Thymus (tissue), 11 donors: ENCODE measurements around the gene NFIC. TPM values are rescaled to one million over a fixed set of nuclear protein-coding genes. Genes with fewer than 3 reads are reported as not detected.

ENCODE experiments used
- DNase-seq, 9 donors: peaks; one replicate each; pipeline ENCODE4 v3.0.0-alpha.2; 2013; ENCODE audit warnings: low spot score in 9 of 9, low read depth in 6 of 9, missing footprints in 1 of 9
- H3K27ac ChIP-seq, 2 donors: one replicate each; pipeline ENCODE4 v1.5.1; 2013; ENCODE audit warnings: control low read depth in 1 of 2, low read depth in 1 of 2, low read length in 1 of 2, mild to moderate bottlenecking in 1 of 2, moderate library complexity in 1 of 2
- H3K27me3 ChIP-seq, 2 donors: one replicate each; pipeline ENCODE4 v1.5.1; 2013; ENCODE audit warnings: low read length in 1 of 2; ENCODE audit not compliant: control insufficient read depth in 2 of 2, insufficient read depth in 1 of 2
- H3K36me3 ChIP-seq, 2 donors: one replicate each; pipeline ENCODE4 v1.5.1; 2013; ENCODE audit warnings: low read length in 1 of 2, mild to moderate bottlenecking in 1 of 2, moderate library complexity in 1 of 2; ENCODE audit not compliant: control insufficient read depth in 2 of 2, insufficient read depth in 2 of 2
- H3K4me1 ChIP-seq, 2 donors: one replicate each; pipeline ENCODE4 v1.5.1; 2013; ENCODE audit warnings: low read length in 2 of 2; ENCODE audit not compliant: control insufficient read depth in 2 of 2, insufficient read depth in 2 of 2
- H3K4me3 ChIP-seq, 2 donors: one replicate each; pipeline ENCODE4 v1.5.1; 2013; ENCODE audit warnings: low read length in 2 of 2, control low read depth in 1 of 2, mild to moderate bottlenecking in 1 of 2
- H3K9me3 ChIP-seq, 2 donors: one replicate each; pipeline ENCODE4 v1.5.1; 2013; ENCODE audit warnings: low read length in 1 of 2, mild to moderate bottlenecking in 1 of 2; ENCODE audit not compliant: control insufficient read depth in 2 of 2, insufficient read depth in 1 of 2
- WGBS: extraction: QIAGEN DNeasy Blood & Tissue Kit; methylation state at CpG from one replicate; pipeline ENCODE4 v1.1.7; 2013; 5-methylcytosine and 5-hydroxymethylcytosine counted together
- polyA plus RNA-seq: library from polyadenylated mRNA; stranded (reverse); fragments of 200-250 nt; gene quantifications from one replicate; pipeline ENCODE4 v1.2.3, GENCODE V29; 2013
- total RNA-seq: library from RNA; stranded (reverse); fragments of 120-200 nt; gene quantifications from one replicate; pipeline ENCODE4 v1.2.4, GENCODE V29; 2013
- donor health status: healthy.

The NFIC gene
- total and polyA plus RNA-seq, 2 donors, result 2.1 to 17.0 TPM

- Histone ChIP-seq H3K27me3 (peaks cover 0 to 15% of the 10 kb centered on the region in 2 donors), H3K36me3 (no peaks in the 10 kb centered on the region), H3K4me3 (peak overlapping the region; percentile 41 to 50), H3K4me1 (peaks cover 3 to 20% of the 10 kb centered on the region in 2 donors), H3K9me3 (peaks cover 0 to 16% of the 10 kb centered on the region in 2 donors), H3K27ac (peak overlapping the region; percentile 64 to 77)
- peak in 6 of 9 donors; percentile 55 to 86 (median 73) for DNase-seq
- WGBS, result 10% methylated on average over 7 of the region's 7 CpGs
Measured at GRCh38 chr19:3479177-3479833, 112.9 kb downstream of the NFIC start.

DNA sequence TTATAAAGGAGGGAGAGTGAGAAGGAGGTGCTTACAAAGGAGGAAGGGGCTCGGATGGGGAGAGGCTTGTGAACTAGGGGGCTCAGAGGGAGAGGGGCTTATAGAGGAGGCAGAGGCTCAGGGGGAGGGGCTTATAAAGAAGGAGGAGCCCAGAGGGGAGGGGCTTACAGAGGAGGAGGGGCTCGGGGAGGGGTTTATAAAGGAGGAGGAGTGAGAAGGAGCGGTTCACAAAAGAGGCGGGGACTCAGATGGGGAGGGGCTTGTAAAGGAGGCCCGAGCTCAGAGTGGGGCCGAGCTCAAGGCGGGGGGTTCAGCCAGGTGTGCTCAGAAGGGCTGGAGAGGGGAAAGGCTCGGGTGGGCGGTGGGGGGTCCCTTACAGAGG is 113.4 kb downstream of the NFIC start:
- peak in 2 of 9 donors; percentile 36 to 62 for DNase-seq
- Histone ChIP-seq H3K36me3 (no peaks in the 10 kb centered on the region), H3K27me3 (peaks cover 0 to 15% of the 10 kb centered on the region in 2 donors), H3K9me3 (peaks cover 0 to 16% of the 10 kb centered on the region in 2 donors), H3K4me1 (peaks cover 3 to 20% of the 10 kb centered on the region in 2 donors), H3K27ac (no peak overlapping the region), H3K4me3 (no peak overlapping the region)
- WGBS, result 62% methylated on average over 9 of the region's 9 CpGs

DNA sequence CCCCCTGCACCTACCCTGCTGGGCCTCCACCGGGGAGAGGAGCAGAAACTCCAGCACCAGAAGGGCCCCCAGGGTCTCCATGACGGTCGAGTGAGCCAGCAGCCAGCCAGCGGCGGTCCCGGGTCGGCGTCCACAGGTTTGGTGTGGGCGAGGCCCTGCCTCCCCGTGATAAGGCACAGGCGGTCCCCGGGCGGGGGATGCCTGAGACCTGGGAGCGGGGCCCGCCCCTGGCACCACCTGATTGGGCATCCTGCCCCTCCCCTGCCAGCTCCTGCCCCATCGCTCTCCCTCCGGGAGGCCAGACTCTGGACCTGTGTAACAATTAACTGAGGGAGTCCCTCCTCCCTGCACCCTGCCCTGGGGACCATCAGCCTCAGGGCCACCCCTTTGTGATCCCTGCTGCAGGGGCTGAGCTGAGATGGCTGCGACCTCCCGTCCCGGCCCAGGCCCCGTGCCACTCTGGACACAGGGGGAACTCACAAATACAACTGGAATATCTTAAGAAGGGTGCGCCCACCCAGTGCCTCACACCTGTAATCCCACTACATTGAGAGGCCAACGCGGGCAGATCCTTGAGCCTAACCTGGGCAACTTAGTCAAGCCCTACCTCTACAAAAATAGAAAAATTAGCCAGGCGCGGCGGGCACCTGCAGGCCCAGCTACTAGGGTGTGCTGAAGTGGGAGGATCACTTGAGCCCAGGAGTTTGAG is 114.2 kb downstream of the NFIC start, which contains the start of gene SMIM24:
Gene SMIM24, minus strand, starts transcription at position 143 of the 709 bp plus-strand sequence. Its CDS starts 62 bp downstream, at position 81.
- H3K4me1 ChIP-seq, result peaks cover 3 to 20% of the 10 kb centered on the region in 2 donors

DNA sequence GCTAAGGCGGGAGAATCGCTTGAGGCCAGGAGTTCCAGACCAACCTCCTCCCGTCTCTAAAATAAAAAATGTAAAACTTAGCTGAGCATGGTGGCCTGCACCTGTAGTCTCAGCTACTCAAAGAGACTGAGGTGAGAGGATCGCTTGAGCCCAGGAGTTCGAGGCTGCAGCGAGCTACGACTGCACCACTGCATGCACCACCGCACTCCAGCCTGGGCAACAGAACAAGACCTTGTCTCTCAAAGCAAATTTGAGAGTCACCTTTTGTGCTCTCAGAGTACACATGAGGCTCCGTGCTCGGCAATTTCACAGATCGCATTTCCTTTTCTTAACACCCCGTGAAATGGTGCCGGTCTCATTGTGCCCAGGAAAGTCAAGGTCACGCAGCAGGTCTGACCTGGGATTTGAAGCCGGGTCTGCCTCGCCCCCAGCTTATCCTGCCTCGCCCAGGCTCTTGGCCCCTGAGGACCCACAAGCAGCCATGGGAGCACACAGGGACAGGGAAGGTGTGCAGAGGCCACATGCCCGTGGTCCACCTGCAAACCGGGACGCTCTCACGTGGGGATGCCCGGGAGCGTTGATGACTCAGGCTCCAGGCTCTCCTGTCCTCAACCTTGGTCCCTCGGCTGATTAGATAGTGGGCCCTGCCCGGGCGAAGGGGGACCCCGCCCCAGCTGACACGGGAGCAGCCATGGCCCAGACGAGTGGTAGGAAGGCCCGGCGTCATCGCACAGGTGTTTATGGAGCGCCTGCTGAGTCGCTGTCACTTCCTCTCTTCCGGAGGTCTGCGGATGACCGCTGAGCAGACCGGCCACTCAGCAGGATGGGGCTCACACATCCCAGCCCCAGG is 115.1 kb downstream of the NFIC start:
- no peak overlapping the region for H3K27ac ChIP-seq

More for the DNA sequence above, 114.2 kb downstream of the NFIC start, which contains the start of gene SMIM24:
- no peaks in the 10 kb centered on the region for H3K36me3 ChIP-seq
- WGBS, result 84% methylated on average over 27 of the region's 27 CpGs
- peaks cover 0 to 15% of the 10 kb centered on the region in 2 donors for H3K27me3 ChIP-seq
- H3K9me3 ChIP-seq, result peaks cover 0 to 16% of the 10 kb centered on the region in 2 donors
- peak within 1 kb of the TSS in 1 of 2 donors; percentile 50 for H3K4me3 ChIP-seq
- DNase-seq, result no peak
- peak within 1 kb of the TSS in 1 of 2 donors; percentile 36 for H3K27ac ChIP-seq

GRCh38 chr19:3482507-3483225 is 116.3 kb downstream of the NFIC start:
- no peak overlapping the region for H3K4me3 ChIP-seq
- WGBS, result 96% methylated on average over 49 of the region's 49 CpGs
- H3K9me3 ChIP-seq, result peaks cover 0 to 16% of the 10 kb centered on the region in 2 donors
- H3K4me1 ChIP-seq, result peaks cover 3 to 20% of the 10 kb centered on the region in 2 donors
- no peaks in the 10 kb centered on the region for H3K36me3 ChIP-seq
- no peak for DNase-seq
- H3K27me3 ChIP-seq, result peaks cover 0 to 15% of the 10 kb centered on the region in 2 donors
- no peak overlapping the region for H3K27ac ChIP-seq

More for the DNA sequence above, 115.1 kb downstream of the NFIC start:
- no peak for DNase-seq
- Histone ChIP-seq H3K9me3 (peaks cover 0 to 16% of the 10 kb centered on the region in 2 donors), H3K4me3 (no peak overlapping the region), H3K27me3 (peaks cover 0 to 15% of the 10 kb centered on the region in 2 donors), H3K36me3 (no peaks in the 10 kb centered on the region), H3K4me1 (peaks cover 3 to 20% of the 10 kb centered on the region in 2 donors)
- WGBS, result 92% methylated on average over 38 of the region's 38 CpGs

DNA sequence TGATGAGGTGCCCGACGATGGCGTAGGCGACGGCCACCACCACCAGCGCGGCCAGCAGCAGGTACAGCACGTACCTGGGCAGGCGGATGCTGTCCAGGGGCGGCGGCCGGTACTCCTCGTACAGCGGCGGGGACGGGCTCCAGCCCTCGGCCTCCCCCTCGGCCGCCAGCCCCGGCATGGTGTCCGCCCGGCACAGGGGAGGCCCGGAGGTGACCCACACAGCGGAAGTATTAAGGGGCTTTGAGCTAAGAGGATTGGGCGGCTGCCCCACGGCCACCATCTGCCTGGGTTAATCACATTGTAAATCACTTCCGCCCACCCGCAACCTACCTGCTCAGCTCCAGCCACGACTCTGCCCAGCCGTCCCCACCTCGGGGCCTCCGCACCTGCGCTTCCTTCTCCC is 116.8 kb downstream of the NFIC start, which contains the start of gene SMIM44:
Gene SMIM44, minus strand, starts transcription at position 216 of the 403 bp plus-strand sequence. Its CDS starts 38 bp downstream, at position 178.
- DNase-seq, result no peak
- H3K27me3 ChIP-seq, result peaks cover 0 to 15% of the 10 kb centered on the region in 2 donors
- WGBS, result 95% methylated on average over 33 of the region's 33 CpGs

GRCh38 chr19:3491396-3492119 is 125.2 kb downstream of the NFIC start:
- 98% methylated on average over 55 of the region's 55 CpGs for WGBS
- Histone ChIP-seq H3K36me3 (peaks cover 26 to 46% of the 10 kb centered on the region in 2 donors), H3K9me3 (no peaks in the 10 kb centered on the region), H3K4me3 (no peak overlapping the region), H3K27me3 (no peaks in the 10 kb centered on the region), H3K27ac (no peak overlapping the region), H3K4me1 (peaks cover 5 to 12% of the 10 kb centered on the region in 2 donors)
- no peak for DNase-seq

More for the DNA sequence above, 116.8 kb downstream of the NFIC start, which contains the start of gene SMIM44:
- peaks cover 3 to 18% of the 10 kb centered on the region in 2 donors for H3K4me1 ChIP-seq
- no peak within 1 kb of the TSS for H3K27ac ChIP-seq
- H3K9me3 ChIP-seq, result peaks cover 0 to 14% of the 10 kb centered on the region in 2 donors
- H3K36me3 ChIP-seq, result peaks cover 0 to 3% of the 10 kb centered on the region in 2 donors
- no peak within 1 kb of the TSS for H3K4me3 ChIP-seq
